ENCODE data around the gene PRG3.
"Not testable (repeated sequence)": the region's sequence is repeated elsewhere in the genome, so short reads cannot be mapped to it uniquely, and the experiment has no call there.

The PRG3 gene

DNA sequence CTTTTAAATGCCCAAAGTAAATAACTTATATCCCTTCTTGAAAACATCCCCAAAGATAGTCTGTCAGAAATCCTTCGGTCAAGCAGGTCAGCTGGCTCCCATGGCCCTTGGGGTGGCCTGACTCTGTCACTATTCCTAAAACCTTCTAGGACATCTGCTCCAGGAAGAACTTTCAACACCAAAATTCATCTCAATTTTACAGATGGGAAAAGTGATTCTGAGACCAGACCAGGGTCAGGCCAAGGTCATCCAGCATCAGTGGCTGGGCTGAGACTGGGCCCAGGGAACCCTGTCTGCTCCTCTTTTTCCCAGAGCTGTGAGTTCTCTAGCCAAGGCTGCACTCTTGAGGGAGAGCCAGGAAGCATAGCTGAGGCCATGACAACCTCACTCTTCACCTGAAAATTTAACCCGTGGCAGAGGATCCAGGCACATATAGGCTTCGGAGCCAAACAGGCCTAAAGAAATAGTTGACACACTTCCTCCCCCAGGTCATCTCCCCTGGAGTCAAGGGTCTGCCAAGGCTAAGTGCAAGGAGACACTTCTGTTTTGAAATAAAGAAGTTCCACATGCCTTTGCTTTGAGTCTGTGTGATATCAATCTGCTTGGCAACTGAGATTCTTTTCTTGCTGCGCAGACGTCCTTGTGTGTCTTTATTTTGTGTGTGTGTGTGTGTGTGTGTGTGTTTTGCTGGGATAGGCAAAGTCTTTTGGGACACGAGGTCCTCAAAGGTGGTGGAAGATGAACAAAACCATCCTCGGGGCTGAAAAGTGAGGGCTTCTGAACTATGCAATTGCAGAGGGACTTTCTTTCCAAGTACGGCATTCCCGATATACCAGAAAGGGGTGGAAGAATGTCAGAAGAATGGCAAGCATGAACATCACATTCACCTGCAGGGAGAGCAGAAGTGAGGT lies 26.3 kb upstream of the PRG3 start:
- ChIA-PET POLR2A (no interaction called here), CTCF (no interaction called here)
- TF ChIP-seq CTCF (IDR thresholded peaks at IDR 0.05; ENCODE audit: insufficient read depth, low read length, missing control alignments) = no peak
- DNase-seq (ENCODE audit: low read depth, low spot score) = no peak
- H3K4me3 ChIP-seq (ENCODE audit: low read depth, low read length) = no peak overlapping the region

DNA sequence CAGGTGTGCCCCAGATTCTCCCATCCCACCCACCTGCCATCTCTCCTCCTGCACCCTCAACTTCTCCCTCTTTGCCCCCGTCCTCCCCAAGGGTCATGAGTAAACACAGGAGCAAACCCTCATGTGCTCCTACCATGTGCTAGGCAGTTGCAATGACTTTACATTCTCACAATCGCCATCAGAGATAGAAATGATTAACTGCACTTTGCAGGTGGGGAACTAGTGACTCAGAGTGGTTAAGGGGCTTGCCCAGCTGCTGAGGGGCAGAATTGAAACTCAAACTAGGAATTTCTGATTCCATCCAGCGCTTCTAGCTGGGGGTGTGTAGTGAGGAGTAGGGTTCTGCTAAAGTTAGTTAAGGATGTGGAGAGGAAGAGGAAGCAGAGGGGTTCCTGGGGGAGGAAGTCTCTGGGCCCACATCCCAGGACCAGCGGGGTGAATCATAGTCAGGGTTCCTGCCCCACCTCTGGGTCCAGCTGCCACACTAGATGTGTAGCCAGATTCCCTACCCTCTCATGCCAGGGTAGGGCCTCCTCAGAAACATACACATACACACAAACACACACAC lies 25.5 kb upstream of the PRG3 start:
- no peak for DNase-seq (ENCODE audit: low read depth, low spot score)
- TF ChIP-seq CTCF (IDR thresholded peaks at IDR 0.05; ENCODE audit: insufficient read depth, low read length, missing control alignments) = no peak
- ChIA-PET CTCF (interaction anchor here (0.9 to 1.3 kb wide), 2 partner anchors 53 to 55 kb away, joined by 3 read pairs; no protein-coding TSS in a partner anchor), POLR2A (no interaction called here)
- no peak overlapping the region for H3K4me3 ChIP-seq (ENCODE audit: low read depth, low read length)

- ChIA-PET POLR2A (no interaction called here), CTCF (interaction anchor here (1.3 kb wide), 1 partner anchor 54 kb away, joined by 3 read pairs; no protein-coding TSS in a partner anchor)
- DNase-seq (ENCODE audit: low read depth, low spot score) = no peak
Measured at GRCh38 chr11:57405271-57405860, 24.4 kb upstream of the PRG3 start.

DNA sequence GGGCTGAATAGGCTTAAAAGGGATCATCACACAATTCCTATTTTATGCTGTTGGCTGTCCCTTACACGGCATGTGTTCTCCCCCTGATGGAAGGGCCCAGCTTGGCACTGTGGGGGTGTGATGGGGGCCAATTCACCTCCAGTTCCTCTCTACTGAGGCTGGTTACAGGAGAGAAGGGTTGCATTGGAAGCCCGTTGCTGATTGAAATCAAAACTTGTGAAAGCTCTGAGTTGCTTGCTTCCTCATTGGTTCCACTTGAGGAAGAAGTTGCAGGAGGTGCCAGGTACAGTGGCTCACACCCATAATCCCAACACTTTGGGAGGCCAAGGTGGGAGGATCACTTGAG lies 22.8 kb upstream of the PRG3 start:
- no peak overlapping the region for H3K4me3 ChIP-seq (ENCODE audit: low read depth, low read length)
- no peak for DNase-seq (ENCODE audit: low read depth, low spot score)
- POLR2A ChIA-PET = no interaction called here
- no peak for TF ChIP-seq CTCF (IDR thresholded peaks at IDR 0.05; ENCODE audit: insufficient read depth, low read length, missing control alignments)
- CTCF ChIA-PET = no interaction called here

More at GRCh38 chr11:57405271-57405860, 24.4 kb upstream of the PRG3 start:
- no peak overlapping the region for H3K4me3 ChIP-seq (ENCODE audit: low read depth, low read length)
- no peak for TF ChIP-seq CTCF (IDR thresholded peaks at IDR 0.05; ENCODE audit: insufficient read depth, low read length, missing control alignments)

DNA sequence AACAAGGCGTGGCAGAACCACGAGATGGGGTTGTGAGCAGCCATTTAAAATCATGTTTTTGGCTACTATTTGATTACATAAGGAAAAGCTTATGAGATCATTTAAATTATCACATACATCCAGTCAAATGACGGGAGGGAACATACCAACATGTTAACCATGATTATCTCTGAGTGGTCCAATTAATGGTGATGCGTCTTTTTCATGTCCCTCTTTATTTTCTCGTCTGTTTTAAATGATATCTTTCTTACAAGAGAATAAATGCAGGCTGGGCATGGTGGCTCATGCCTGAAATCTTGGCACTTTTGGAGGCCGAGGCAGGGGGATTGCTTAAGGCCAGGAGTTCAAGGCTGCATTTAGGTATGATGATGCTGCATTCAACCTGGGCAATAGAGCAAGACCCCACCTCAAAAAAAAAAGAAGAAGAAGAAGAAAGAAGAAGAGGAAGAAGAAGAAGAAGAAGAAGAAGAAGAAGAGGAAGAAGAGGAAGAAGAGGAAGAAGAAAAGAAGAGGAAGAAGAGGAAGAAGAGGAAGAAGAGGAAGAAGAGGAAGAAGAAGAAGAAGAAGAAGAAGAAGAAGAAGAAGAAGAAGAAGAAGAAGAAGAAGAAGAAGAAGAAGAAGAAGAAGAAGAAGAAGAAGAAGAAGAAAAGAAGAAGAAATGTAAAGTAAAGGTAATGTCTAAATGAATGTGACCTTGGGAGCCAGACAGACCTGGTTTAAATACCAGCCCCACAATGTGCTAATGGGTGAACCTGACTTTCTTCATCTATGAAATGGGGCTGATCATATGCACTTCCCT lies 22.3 kb upstream of the PRG3 start:
- CTCF ChIA-PET = interaction anchor here (1.3 kb wide), 1 partner anchor 78 kb away, joined by 4 read pairs; no protein-coding TSS in a partner anchor
- POLR2A ChIA-PET = not testable (repeated sequence)

DNA sequence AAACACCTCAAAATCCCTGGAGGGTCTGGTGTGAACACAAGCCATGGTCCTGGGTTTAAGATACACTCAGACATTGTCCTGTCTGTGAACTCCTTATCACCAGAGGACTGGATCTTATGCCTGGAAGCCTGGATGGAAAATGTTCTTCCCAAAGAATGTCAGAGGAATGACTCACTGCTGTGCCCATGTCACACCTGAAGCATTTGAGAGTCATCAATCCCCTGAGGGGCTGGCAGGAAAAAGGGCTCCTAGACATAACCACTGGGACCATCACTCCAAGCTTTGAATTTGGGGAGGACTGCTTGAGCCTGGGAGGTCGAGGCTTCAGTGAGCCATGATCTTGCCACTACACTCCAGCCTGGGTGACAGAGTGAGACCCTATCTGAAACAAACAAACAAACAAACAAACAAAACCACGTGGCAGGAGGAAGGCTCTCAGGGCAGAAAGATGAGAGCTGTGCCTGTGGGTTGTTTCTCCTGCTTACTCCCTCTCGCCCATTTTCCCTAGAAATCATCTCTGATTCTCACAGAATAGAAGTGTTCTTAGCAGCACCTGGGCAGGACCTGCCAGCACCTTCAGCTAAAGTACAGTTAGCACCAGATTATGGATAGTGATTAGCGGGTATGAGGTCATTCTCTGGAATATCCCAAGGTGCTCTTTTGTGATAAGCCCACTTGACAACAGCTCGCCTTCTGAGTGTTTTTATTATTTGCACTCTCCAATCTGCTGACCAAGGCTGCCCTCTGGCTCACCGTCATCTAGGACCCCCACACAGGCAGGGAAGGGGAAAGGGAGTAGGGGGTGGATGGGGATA lies 21.4 kb upstream of the PRG3 start:
- H3K4me3 ChIP-seq (ENCODE audit: low read depth, low read length) = no peak overlapping the region
- TF ChIP-seq CTCF (IDR thresholded peaks at IDR 0.05; ENCODE audit: insufficient read depth, low read length, missing control alignments) = no peak
- DNase-seq (ENCODE audit: low read depth, low spot score) = no peak
- CTCF ChIA-PET = interaction anchor here (0.6 to 1.3 kb wide), 2 partner anchors 78 to 542 kb away, joined by 3 to 4 read pairs; no protein-coding TSS in a partner anchor
- POLR2A ChIA-PET = no interaction called here

More for the DNA sequence above, 22.3 kb upstream of the PRG3 start:
- not testable (repeated sequence) for H3K4me3 ChIP-seq (ENCODE audit: low read depth, low read length); DNase-seq (ENCODE audit: low read depth, low spot score)
